ENCODE results near the gene MTHFD1. TPM values are rescaled to one million over a fixed set of nuclear protein-coding genes. Genes with fewer than 3 reads are reported as not detected.

The MTHFD1 gene
- total and polyA plus RNA-seq, 2 of the 4 experiments (the other 2 are of a cell fraction), result 32.2 to 64.9 TPM

DNA sequence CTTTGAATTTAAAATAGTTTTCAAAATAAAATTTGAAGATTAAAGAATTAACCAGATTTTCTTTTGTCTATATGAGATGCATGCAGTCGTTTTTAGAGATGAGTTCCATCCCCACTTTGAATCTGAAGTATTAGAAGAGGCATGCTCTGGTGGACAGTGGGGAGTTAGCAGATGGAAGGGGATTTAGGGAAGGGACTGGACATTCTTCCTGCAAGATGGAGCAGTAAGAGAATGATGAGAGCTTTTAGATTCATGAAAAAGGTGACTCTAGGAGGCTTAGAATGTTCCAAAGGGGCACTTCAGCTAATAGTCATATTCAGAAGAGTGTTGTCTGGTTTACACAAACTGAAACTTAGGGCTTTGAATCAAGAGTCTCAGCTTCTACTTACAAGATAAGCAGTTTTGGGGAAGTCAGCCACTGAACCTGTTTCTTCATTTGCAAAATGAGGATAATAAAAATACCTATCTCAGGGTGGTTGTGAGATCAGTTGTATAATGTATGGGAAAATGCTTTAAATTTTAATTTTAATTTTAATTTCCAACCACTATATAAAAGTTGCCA is 120.1 kb downstream of the MTHFD1 start (continued):
- TF ChIP-seq, protein P1, sequence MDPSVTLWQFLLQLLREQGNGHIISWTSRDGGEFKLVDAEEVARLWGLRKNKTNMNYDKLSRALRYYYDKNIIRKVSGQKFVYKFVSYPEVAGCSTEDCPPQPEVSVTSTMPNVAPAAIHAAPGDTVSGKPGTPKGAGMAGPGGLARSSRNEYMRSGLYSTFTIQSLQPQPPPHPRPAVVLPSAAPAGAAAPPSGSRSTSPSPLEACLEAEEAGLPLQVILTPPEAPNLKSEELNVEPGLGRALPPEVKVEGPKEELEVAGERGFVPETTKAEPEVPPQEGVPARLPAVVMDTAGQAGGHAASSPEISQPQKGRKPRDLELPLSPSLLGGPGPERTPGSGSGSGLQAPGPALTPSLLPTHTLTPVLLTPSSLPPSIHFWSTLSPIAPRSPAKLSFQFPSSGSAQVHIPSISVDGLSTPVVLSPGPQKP (IDR thresholded peaks at IDR 0.05; ENCODE audit: borderline replicate concordance, low read depth, low read length), result no peak
- TF ChIP-seq CHD1 (IDR thresholded peaks at IDR 0.05; ENCODE audit: low read depth, low read length) (no peak), RAD21 (IDR thresholded peaks at IDR 0.05; ENCODE audit: low read length) (no peak)

DNA sequence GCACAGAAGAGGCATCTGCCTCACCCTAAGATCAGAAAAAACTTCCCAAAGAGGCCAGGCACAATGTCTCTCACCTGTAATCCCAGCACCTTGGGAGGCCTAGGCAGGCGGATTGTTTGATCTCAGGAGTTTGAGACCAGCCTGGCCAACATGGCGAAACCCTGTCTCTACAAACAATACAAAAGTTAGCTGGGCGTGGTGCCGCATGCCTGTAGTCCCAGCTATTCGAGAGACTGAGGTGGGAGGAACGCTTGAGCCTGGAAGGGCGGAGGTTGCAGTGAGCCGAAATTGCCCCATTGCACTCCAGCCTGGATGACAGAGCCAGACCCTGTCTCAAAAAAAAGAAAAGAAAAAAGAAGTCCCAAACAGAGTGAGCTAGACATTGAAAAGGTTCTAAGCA is 120.9 kb downstream of the MTHFD1 start:
- Histone ChIP-seq H4K91ac (ENCODE audit: insufficient read depth, low read depth, low read length) (no peak overlapping the region), H3K14ac (replicated peaks; ENCODE audit: low read depth, low read length) (no peak overlapping the region), H3K9ac (ENCODE audit: low read depth, low read length) (no peak overlapping the region), H3K9me3 (ENCODE audit: control insufficient read depth, insufficient read depth, low read length) (no peaks in the 10 kb centered on the region), H3K27me3 (ENCODE audit: control insufficient read depth, insufficient read depth, low read length) (no peaks in the 10 kb centered on the region), H4K20me1 (ENCODE audit: insufficient read depth, low read length) (peaks cover 83% of the 10 kb centered on the region), H3K79me1 (ENCODE audit: low read depth in 1 of 2, low read length in 2 of 2) (peaks cover 0 to 59% of the 10 kb centered on the region in 2 experiments; a peak in 2 of 4 replicates), H3K36me3 (ENCODE audit: control insufficient read depth, insufficient read depth, low read length) (no peaks in the 10 kb centered on the region), H3K4me2 (ENCODE audit: low read depth, low read length) (no peak overlapping the region), H3K18ac (ENCODE audit: low read depth, low read length) (no peak overlapping the region), H3K27ac (ENCODE audit: insufficient read depth, low read length) (no peak overlapping the region), H4K5ac (ENCODE audit: low read depth, low read length) (no peak overlapping the region), H4K8ac (ENCODE audit: low read depth in 2 of 2, low read length in 2 of 2) (no peak overlapping the region), H3K4ac (ENCODE audit: low read depth, low read length) (no peak overlapping the region), H2BK120ac (ENCODE audit: low read depth, low read length) (no peak overlapping the region), H2BK5ac (ENCODE audit: low read depth, low read length, poor library complexity, severe bottlenecking) (no peak overlapping the region), H2BK15ac (ENCODE audit: low read depth, low read length) (no peak overlapping the region), H3K9me1 (ENCODE audit: insufficient read depth, low read length) (peaks cover 12% of the 10 kb centered on the region), H2AK9ac (replicated peaks; ENCODE audit: low read depth, low read length, poor library complexity) (no peak overlapping the region), H3K4me1 (ENCODE audit: control insufficient read depth, insufficient read depth, low read length) (peaks cover 7% of the 10 kb centered on the region), H2BK20ac (ENCODE audit: low read depth, low read length) (no peak overlapping the region), H3K56ac (ENCODE audit: extremely low read depth, insufficient read depth, low read length) (no peak overlapping the region), H2AFZ (replicated peaks; ENCODE audit: low read length, poor library complexity) (no peak overlapping the region), H3K23ac (ENCODE audit: low read depth, low read length) (peak overlapping the region; percentile 75; the same call in 1 of the 2 replicates), H3K4me3 (ENCODE audit: insufficient read depth, low read depth, low read length) (no peak overlapping the region), H2AK5ac (ENCODE audit: low read depth, low read length) (no peak overlapping the region)
- dilution Hi-C loops (cut with HindIII; ENCODE audit: low sequenced_read_pairs, unreplicated experiment), result no loop called here
- ATAC-seq (ENCODE audit: low read depth) (no peak), DNase-seq (no peak)
- CTCF ChIA-PET, result interaction anchor here (0.7 to 1.0 kb wide), 2 partner anchors 128 to 411 kb away, joined by 3 to 4 read pairs; no protein-coding TSS in a partner anchor
- POLR2A ChIA-PET (ENCODE audit: unreplicated experiment), result interaction anchor here (0.6 to 1.0 kb wide), 2 partner anchors 21 to 32 kb away, joined by 3 to 5 read pairs; partner anchors contain the start of gene HSPA2
- in situ Hi-C loops (cut with MboI; ENCODE audit: low sequenced_read_pairs), result no loop called here
- 92% methylated on average over 5 of the region's 8 CpGs; no CpG with 5 or more reads in 1 of the 2 experiments for WGBS, 2 experiments (ENCODE audit: extremely low coverage in 2 of 2, insufficient read length in 1 of 2)
- BruUV-seq (replicated peaks), result no TSS peak
- intact Hi-C loops (cut with micrococcal nuclease), result no loop called here
- TF ChIP-seq, protein P2, sequence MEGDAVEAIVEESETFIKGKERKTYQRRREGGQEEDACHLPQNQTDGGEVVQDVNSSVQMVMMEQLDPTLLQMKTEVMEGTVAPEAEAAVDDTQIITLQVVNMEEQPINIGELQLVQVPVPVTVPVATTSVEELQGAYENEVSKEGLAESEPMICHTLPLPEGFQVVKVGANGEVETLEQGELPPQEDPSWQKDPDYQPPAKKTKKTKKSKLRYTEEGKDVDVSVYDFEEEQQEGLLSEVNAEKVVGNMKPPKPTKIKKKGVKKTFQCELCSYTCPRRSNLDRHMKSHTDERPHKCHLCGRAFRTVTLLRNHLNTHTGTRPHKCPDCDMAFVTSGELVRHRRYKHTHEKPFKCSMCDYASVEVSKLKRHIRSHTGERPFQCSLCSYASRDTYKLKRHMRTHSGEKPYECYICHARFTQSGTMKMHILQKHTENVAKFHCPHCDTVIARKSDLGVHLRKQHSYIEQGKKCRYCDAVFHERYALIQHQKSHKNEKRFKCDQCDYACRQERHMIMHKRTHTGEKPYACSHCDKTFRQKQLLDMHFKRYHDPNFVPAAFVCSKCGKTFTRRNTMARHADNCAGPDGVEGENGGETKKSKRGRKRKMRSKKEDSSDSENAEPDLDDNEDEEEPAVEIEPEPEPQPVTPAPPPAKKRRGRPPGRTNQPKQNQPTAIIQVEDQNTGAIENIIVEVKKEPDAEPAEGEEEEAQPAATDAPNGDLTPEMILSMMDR (conservative IDR thresholded peaks at IDR 0.05; ENCODE audit: low read depth, low read length), result no peak
- TF ChIP-seq SMC3 (IDR thresholded peaks at IDR 0.05; ENCODE audit: low read depth, low read length) (no peak), RCOR1 (IDR thresholded peaks at IDR 0.05; ENCODE audit: insufficient replicate concordance, low read length) (no peak), MXI1 (IDR thresholded peaks at IDR 0.05; ENCODE audit: borderline replicate concordance, low read depth, low read length) (no peak), CEBPB (IDR thresholded peaks at IDR 0.05; ENCODE audit: low read depth, low read length) (no peak), FOS (IDR thresholded peaks at IDR 0.05; ENCODE audit: low read depth, low read length) (no peak), CHD1 (IDR thresholded peaks at IDR 0.05; ENCODE audit: low read depth, low read length) (no peak), RAD21 (IDR thresholded peaks at IDR 0.05; ENCODE audit: low read length) (no peak), MAFK (IDR thresholded peaks at IDR 0.05; ENCODE audit: low read depth, low read length) (no peak), POLR2A (IDR thresholded peaks at IDR 0.05; ENCODE audit: low read depth, low read length) (no peak), MAZ (IDR thresholded peaks at IDR 0.05; ENCODE audit: borderline replicate concordance, low read depth, low read length) (no peak)
- TF ChIP-seq, protein P3, sequence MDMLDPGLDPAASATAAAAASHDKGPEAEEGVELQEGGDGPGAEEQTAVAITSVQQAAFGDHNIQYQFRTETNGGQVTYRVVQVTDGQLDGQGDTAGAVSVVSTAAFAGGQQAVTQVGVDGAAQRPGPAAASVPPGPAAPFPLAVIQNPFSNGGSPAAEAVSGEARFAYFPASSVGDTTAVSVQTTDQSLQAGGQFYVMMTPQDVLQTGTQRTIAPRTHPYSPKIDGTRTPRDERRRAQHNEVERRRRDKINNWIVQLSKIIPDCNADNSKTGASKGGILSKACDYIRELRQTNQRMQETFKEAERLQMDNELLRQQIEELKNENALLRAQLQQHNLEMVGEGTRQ (IDR thresholded peaks at IDR 0.05; ENCODE audit: low read depth, low read length), result no peak

Measured in IMR-90 (cell line).